H9 (cell line): ENCODE results near the gene DAAM2. TPM values are rescaled to one million over a fixed set of nuclear protein-coding genes. Genes with fewer than 3 reads are reported as not detected.

Experiments
- DNase-seq: peaks from one replicate; pipeline ENCODE4 v3.0.0-alpha.2; 2017
- H2AFZ ChIP-seq: one replicate; pipeline ENCODE4 v1.6.1; 2013; ENCODE audit warnings: mild to moderate bottlenecking, low read length, control low read depth, moderate library complexity
- H2AK5ac ChIP-seq: 2 replicates; pipeline ENCODE4 v1.6.1; 2013; ENCODE audit warnings: low read length, control low read depth, mixed read lengths; ENCODE audit not compliant: insufficient read length
- H2BK120ac ChIP-seq: one replicate; pipeline ENCODE4 v1.6.1; 2013; ENCODE audit warnings: low read depth, mild to moderate bottlenecking, low read length, control low read depth, inconsistent platforms; ENCODE audit not compliant: poor library complexity, severe bottlenecking
- H2BK12ac ChIP-seq: 2 replicates; pipeline ENCODE4 v1.6.1; 2013; ENCODE audit warnings: low read length, control low read depth, mixed read lengths, low read depth; ENCODE audit not compliant: insufficient read length
- H2BK15ac ChIP-seq: 2 replicates; pipeline ENCODE4 v1.6.1; 2013; ENCODE audit warnings: low read depth, low read length, control low read depth
- H2BK20ac ChIP-seq: one replicate; pipeline ENCODE4 v1.6.1; 2013; ENCODE audit warnings: low read depth, mild to moderate bottlenecking, low read length, control low read depth, inconsistent platforms; ENCODE audit not compliant: poor library complexity, severe bottlenecking
- H2BK5ac ChIP-seq: 2 replicates; pipeline ENCODE4 v1.6.1; 2013; ENCODE audit warnings: low read length, control low read depth, mixed read lengths; ENCODE audit not compliant: insufficient read length
- H3K14ac ChIP-seq: 2 replicates; pipeline ENCODE4 v1.6.1; 2013; ENCODE audit warnings: low read length, control low read depth; ENCODE audit not compliant: insufficient read depth
- H3K18ac ChIP-seq: 2 replicates; pipeline ENCODE4 v1.6.1; 2013; ENCODE audit warnings: low read depth, mild to moderate bottlenecking, mixed read lengths, low read length, control low read depth; ENCODE audit not compliant: insufficient read length
- H3K23ac ChIP-seq: 2 replicates; pipeline ENCODE4 v1.6.1; 2013; ENCODE audit warnings: low read length, control low read depth, mixed read lengths, low read depth; ENCODE audit not compliant: insufficient read length
- H3K23me2 ChIP-seq: 2 replicates; pipeline ENCODE4 v1.6.1; 2013; ENCODE audit warnings: low read depth, mild to moderate bottlenecking, mixed read lengths, low read length, control low read depth; ENCODE audit not compliant: insufficient read length, poor library complexity, severe bottlenecking
- H3K27ac ChIP-seq: 2 replicates; pipeline ENCODE4 v1.5.1; 2013; ENCODE audit warnings: low read length, control low read depth, mixed read lengths, low read depth; ENCODE audit not compliant: insufficient read length
- H3K27me3 ChIP-seq: 2 replicates; pipeline ENCODE4 v1.6.1; 2013; ENCODE audit warnings: low read length, control low read depth, inconsistent platforms; ENCODE audit not compliant: insufficient read depth
- H3K4ac ChIP-seq: 2 replicates; pipeline ENCODE4 v1.6.1; 2013; ENCODE audit warnings: low read depth, mild to moderate bottlenecking, control low read depth, inconsistent platforms, low read length, moderate library complexity
- H3K4me1 ChIP-seq: 2 replicates; pipeline ENCODE4 v1.6.1; 2013; ENCODE audit warnings: low read length, control low read depth, inconsistent platforms; ENCODE audit not compliant: insufficient read depth
- H3K4me2 ChIP-seq: 2 replicates; pipeline ENCODE4 v1.6.1; 2013; ENCODE audit warnings: low read length, control low read depth, mixed read lengths; ENCODE audit not compliant: insufficient read length, insufficient read depth
- H3K56ac ChIP-seq: 2 replicates; pipeline ENCODE4 v1.6.1; 2013; ENCODE audit warnings: low read depth, mild to moderate bottlenecking, mixed read lengths, low read length, control low read depth; ENCODE audit not compliant: insufficient read length
- H3K79me1 ChIP-seq: 2 replicates; pipeline ENCODE4 v1.6.1; 2013; ENCODE audit warnings: low read depth, mild to moderate bottlenecking, moderate library complexity, low read length, control low read depth, inconsistent platforms; ENCODE audit not compliant: insufficient read depth, poor library complexity, severe bottlenecking
- H3K79me2 ChIP-seq: 2 replicates; pipeline ENCODE4 v1.6.1; 2013; ENCODE audit warnings: low read length, control low read depth, inconsistent platforms; ENCODE audit not compliant: insufficient read depth
- H3K9ac ChIP-seq: 2 replicates; pipeline ENCODE4 v1.6.1; 2013; ENCODE audit warnings: low read length, control low read depth, mixed read lengths; ENCODE audit not compliant: insufficient read length; ENCODE audit errors: extremely low read depth
- H3K9me3 ChIP-seq: one replicate; pipeline ENCODE4 v1.6.1; 2013; ENCODE audit warnings: low read depth, low read length, inconsistent platforms; ENCODE audit not compliant: control insufficient read depth
- H3T11ph ChIP-seq: one replicate; pipeline ENCODE4 v1.6.1; 2013; ENCODE audit warnings: mild to moderate bottlenecking, low read length, control low read depth, inconsistent platforms
- H4K20me1 ChIP-seq: one replicate; pipeline ENCODE4 v1.6.1; 2013; ENCODE audit not compliant: control insufficient read depth, insufficient read length, insufficient read depth
- H4K5ac ChIP-seq: 2 replicates; pipeline ENCODE4 v1.6.1; 2013; ENCODE audit warnings: low read depth, mild to moderate bottlenecking, mixed read lengths, low read length, control low read depth; ENCODE audit not compliant: insufficient read length
- H4K8ac ChIP-seq: replicated peaks from 2 replicates; pipeline ENCODE4 v1.6.1; 2013; ENCODE audit warnings: low read length, control low read depth, mixed read lengths, low read depth; ENCODE audit not compliant: insufficient read length
- H4K91ac ChIP-seq: 2 replicates; pipeline ENCODE4 v1.6.1; 2013; ENCODE audit warnings: low read depth, mild to moderate bottlenecking, moderate library complexity, mixed read lengths, low read length, control low read depth; ENCODE audit not compliant: insufficient read length
- H3K27ac Mint-ChIP-seq, 3 experiments: 2 replicates in 2 of 3; 3 replicates in 1 of 3; pipeline ENCODE4 v1.8.0; 2020 to 2021; ENCODE audit warnings: mixed read lengths in 3 of 3, mild to moderate bottlenecking in 1 of 3, moderate library complexity in 1 of 3
- H3K27me3 Mint-ChIP-seq: 2 replicates; pipeline ENCODE4 v1.8.0; 2021; ENCODE audit warnings: low read depth, mild to moderate bottlenecking, moderate library complexity, mixed read lengths
- H3K36me3 Mint-ChIP-seq, 3 experiments: 2 replicates in 2 of 3; 3 replicates in 1 of 3; pipeline ENCODE4 v1.8.0; 2020 to 2021; ENCODE audit warnings: low read depth in 3 of 3, mixed read lengths in 3 of 3; ENCODE audit not compliant: insufficient read depth in 1 of 3
- H3K4me1 Mint-ChIP-seq, 2 experiments: 2 replicates each; pipeline ENCODE4 v1.8.0; 2020; ENCODE audit warnings: mixed read lengths in 2 of 2
- H3K4me3 Mint-ChIP-seq, 2 experiments: 2 replicates in 1 of 2; 3 replicates in 1 of 2; pipeline ENCODE4 v1.8.0; 2020 to 2021; ENCODE audit warnings: mild to moderate bottlenecking in 2 of 2, mixed read lengths in 2 of 2, moderate library complexity in 1 of 2
- H3K9me3 Mint-ChIP-seq, 2 experiments: 2 replicates in 1 of 2; 3 replicates in 1 of 2; pipeline ENCODE4 v1.8.0; 2020; ENCODE audit warnings: mild to moderate bottlenecking in 2 of 2, mixed read lengths in 2 of 2, moderate library complexity in 1 of 2
- WGBS: extraction: QIAGEN DNeasy Blood & Tissue Kit; methylation state at CpG from one replicate; pipeline ENCODE4 v1.1.7; 2013; ENCODE audit warnings: missing lambda C conversion rate, low lambda C conversion rate, mixed read lengths; ENCODE audit not compliant: insufficient read length; ENCODE audit errors: extremely low coverage; 5-methylcytosine and 5-hydroxymethylcytosine counted together
- total RNA-seq: library from RNA; stranded (reverse); gene quantifications from 2 replicates; pipeline ENCODE4 v1.2.1, GENCODE V29; 2021
- TF ChIP-seq, protein P1 (sequence below): fragments of 200-600 bp; sonication (generic); conservative IDR thresholded peaks from 3 replicates; pipeline ENCODE4 v1.8.0; 2021; ENCODE audit warnings: antibody characterized with exemption, mild to moderate bottlenecking

DAAM2 gene
- total RNA-seq, 1 experiment from 2014 or later = 1.1 TPM

DNA sequence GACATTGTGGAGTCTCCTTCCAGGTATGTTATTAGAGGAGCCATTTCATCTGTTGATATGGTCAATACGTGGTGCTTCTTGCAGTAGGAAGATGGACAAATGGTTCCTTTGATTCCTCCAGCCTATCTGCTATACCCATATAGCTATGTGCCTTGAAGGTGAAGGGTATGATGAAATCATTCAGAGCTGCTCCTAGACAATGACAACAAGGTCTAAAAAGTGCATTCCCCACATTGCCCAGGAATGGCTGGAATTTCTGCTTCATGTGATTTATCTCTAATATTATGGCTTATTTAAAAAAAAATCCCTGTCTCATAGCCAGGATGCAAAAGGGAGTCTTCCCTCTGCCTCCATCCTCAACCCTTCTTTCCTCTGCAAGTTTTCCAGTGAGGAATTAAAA lies 14.1 kb downstream of the DAAM2 start:
- Histone ChIP-seq H3K14ac (no peak overlapping the region), H2AK5ac (no peak overlapping the region), H3K4me2 (no peak overlapping the region), H2BK15ac (no peak overlapping the region), H3K18ac (no peak overlapping the region), H4K8ac (no peak overlapping the region), H3K56ac (no peak overlapping the region), H2BK120ac (no peak overlapping the region), H2BK20ac (no peak overlapping the region), H4K91ac (no peak overlapping the region), H3K4ac (no peak overlapping the region), H3K9ac (no peak overlapping the region), H2BK5ac (no peak overlapping the region), H3K9me3 (no peaks in the 10 kb centered on the region), H3K79me2 (no peaks in the 10 kb centered on the region), H2AFZ (no peak overlapping the region), H3T11ph (no peak overlapping the region), H2BK12ac (no peak overlapping the region), H3K4me1 (peaks cover 5% of the 10 kb centered on the region; the same call in 1 of the 2 replicates), H4K20me1 (no peaks in the 10 kb centered on the region), H3K27ac (no peak overlapping the region), H3K23ac (no peak overlapping the region), H4K5ac (no peak overlapping the region), H3K23me2 (no peaks in the 10 kb centered on the region), H3K79me1 (no peaks in the 10 kb centered on the region), H3K27me3 (no peaks in the 10 kb centered on the region)
- TF ChIP-seq, protein P1, sequence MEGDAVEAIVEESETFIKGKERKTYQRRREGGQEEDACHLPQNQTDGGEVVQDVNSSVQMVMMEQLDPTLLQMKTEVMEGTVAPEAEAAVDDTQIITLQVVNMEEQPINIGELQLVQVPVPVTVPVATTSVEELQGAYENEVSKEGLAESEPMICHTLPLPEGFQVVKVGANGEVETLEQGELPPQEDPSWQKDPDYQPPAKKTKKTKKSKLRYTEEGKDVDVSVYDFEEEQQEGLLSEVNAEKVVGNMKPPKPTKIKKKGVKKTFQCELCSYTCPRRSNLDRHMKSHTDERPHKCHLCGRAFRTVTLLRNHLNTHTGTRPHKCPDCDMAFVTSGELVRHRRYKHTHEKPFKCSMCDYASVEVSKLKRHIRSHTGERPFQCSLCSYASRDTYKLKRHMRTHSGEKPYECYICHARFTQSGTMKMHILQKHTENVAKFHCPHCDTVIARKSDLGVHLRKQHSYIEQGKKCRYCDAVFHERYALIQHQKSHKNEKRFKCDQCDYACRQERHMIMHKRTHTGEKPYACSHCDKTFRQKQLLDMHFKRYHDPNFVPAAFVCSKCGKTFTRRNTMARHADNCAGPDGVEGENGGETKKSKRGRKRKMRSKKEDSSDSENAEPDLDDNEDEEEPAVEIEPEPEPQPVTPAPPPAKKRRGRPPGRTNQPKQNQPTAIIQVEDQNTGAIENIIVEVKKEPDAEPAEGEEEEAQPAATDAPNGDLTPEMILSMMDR = no peak
- Mint-ChIP-seq H3K4me3 (no peak overlapping the region), H3K27ac (no peak overlapping the region), H3K4me1 (peaks cover 16 to 27% of the 10 kb centered on the region in 2 experiments), H3K27me3 (no peaks in the 10 kb centered on the region), H3K9me3 (no peaks in the 10 kb centered on the region), H3K36me3 (no peaks in the 10 kb centered on the region)
- no peak for DNase-seq
- WGBS = no CpG with 5 or more reads among the region's 1 CpG
